ENCODE data around the gene ALPL. TPM values are rescaled to one million over a fixed set of nuclear protein-coding genes. Genes with fewer than 3 reads are reported as not detected.
"Not testable (repeated sequence)": the region's sequence is repeated elsewhere in the genome, so short reads cannot be mapped to it uniquely, and the experiment has no call there.

Gene ALPL
- not detected for total RNA-seq

- H3K4me3 Mint-ChIP-seq: peak within 1 kb of the TSS; percentile 52
- H3K27me3 Mint-ChIP-seq: peaks cover 34% of the 10 kb centered on the region
- ATAC-seq (replicated peaks): peak; percentile 19
- no peaks in the 10 kb centered on the region for H3K36me3 Mint-ChIP-seq (ENCODE audit: low read depth)
- H3K4me1 Mint-ChIP-seq: peaks cover 5% of the 10 kb centered on the region
- no peaks in the 10 kb centered on the region for H3K9me3 Mint-ChIP-seq
- H3K27ac Mint-ChIP-seq: no peak within 1 kb of the TSS
These were observed at the start of gene ALPL for GRCh38 chr1:21509351-21510112. Gene ALPL, plus strand, starts transcription at chr1:21509423. Its CDS starts 44,659 bp downstream, at chr1:21554082.

GRCh38 chr1:21465127-21465526 is 44.1 kb upstream of the ALPL start:
- H3K27me3 Mint-ChIP-seq; ATAC-seq (replicated peaks); H3K9me3 Mint-ChIP-seq; H3K27ac Mint-ChIP-seq; H3K4me1 Mint-ChIP-seq; H3K36me3 Mint-ChIP-seq (ENCODE audit: low read depth); H3K4me3 Mint-ChIP-seq: not testable (repeated sequence)

DNA sequence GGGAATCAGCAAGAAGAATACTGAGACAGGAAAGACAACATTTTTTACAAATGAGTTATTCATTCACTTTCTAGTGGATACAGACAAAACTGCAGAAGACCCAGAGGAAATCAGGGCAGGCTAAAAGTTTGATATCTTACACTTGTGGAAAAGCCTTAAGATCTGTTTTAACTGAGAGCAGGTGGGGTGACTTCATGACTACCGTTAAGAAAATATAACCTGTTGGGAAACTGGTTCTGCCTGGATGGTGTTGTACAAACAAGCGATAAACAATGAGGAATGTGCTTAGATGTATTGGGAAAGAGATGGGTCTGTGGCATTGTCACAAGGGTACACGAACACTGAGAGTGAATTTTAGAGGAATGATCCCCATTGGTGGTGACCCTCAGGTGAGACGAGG is 41.3 kb upstream of the ALPL start:
- H3K9me3 Mint-ChIP-seq; ATAC-seq (replicated peaks); H3K4me1 Mint-ChIP-seq; H3K4me3 Mint-ChIP-seq; H3K27me3 Mint-ChIP-seq; H3K36me3 Mint-ChIP-seq (ENCODE audit: low read depth): not testable (repeated sequence)
- peak overlapping the region; percentile 44 for H3K27ac Mint-ChIP-seq

DNA sequence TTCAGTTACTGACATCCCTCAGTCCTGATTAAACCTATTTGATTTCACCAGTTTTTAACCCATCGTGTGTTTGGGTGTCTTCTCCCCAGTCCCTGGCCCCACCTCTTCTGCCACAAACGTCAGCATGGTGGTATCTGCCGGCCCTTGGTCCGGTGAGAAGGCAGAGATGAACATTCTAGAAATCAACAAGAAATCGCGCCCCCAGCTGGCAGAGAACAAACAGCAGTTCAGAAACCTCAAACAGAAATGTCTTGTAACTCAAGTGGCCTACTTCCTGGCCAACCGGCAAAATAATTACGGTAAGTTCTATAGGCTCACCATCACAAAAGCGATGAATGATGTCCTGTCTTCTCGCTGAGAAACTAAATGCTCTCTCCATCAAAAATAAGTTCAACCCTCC is 40.6 kb upstream of the ALPL start:
- no peak for ATAC-seq (replicated peaks)
- no peaks in the 10 kb centered on the region for H3K27me3 Mint-ChIP-seq
- H3K4me1 Mint-ChIP-seq: no peaks in the 10 kb centered on the region
- H3K36me3 Mint-ChIP-seq (ENCODE audit: low read depth): peaks cover 12% of the 10 kb centered on the region
- H3K27ac Mint-ChIP-seq: no peak overlapping the region
- no peaks in the 10 kb centered on the region for H3K9me3 Mint-ChIP-seq
- H3K4me3 Mint-ChIP-seq: no peak overlapping the region

DNA sequence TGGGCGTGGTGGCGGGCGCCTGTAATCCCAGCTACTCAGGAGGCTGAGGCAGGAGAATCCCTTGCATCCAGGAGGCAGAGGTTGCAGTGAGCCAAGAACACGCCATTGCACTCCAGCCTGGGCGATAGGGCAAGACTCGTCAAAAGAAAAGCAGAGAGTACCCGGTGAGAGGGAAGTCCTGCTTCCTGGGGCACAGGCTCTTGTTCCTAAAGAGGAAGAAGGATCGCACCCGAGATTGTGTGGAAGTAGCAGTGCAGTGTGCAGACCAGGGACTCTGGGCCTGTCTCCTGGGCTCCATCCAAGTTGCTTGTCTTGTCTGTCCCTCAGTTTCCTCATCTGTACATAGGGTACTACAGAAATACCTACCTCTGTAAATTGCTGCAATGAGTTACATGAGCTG is 39.6 kb upstream of the ALPL start:
- peaks cover 22% of the 10 kb centered on the region for H3K36me3 Mint-ChIP-seq (ENCODE audit: low read depth)
- no peak overlapping the region for H3K27ac Mint-ChIP-seq
- no peak for ATAC-seq (replicated peaks)
- H3K4me3 Mint-ChIP-seq: no peak overlapping the region
- H3K27me3 Mint-ChIP-seq: no peaks in the 10 kb centered on the region
- no peaks in the 10 kb centered on the region for H3K4me1 Mint-ChIP-seq
- no peaks in the 10 kb centered on the region for H3K9me3 Mint-ChIP-seq

DNA sequence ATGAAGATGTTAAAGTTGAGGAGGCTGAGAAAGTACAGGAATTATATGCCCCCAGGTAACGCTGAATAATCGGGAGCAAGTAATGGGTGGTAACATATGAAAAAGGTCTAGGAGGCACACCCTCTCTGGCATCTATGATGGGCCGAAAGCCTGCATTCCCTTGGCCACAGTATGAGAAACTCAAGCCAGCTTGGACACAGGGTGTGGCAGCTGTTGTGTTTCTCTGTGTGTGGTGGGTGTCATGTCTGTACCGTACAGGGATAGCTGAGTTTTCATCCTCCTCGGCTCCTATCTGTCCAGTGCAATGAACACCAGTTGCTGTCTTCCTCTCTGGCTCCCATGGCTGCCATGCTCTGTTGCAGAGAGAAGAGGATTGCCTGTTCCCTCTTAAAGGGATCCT is 36.4 kb upstream of the ALPL start:
- no peak for ATAC-seq (replicated peaks)

DNA sequence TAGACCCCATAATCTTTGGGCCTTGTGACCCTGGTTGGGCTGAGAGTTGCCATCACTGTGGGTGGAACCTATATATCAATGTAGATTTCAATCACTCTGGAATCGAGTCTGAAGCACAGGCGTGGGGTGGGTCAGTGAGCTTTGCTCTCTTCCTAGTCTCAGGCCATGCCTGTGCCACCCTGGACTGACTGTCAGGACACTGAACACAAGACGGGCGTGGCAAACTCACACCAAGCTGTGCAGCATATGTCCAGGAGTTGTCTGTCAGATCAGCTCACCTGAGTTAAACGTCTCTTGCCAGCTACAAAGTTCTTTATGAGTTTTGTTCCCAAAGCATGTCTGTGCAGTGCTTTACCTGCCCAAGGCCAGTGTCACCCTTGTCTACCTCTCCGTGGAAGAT is 30.9 kb upstream of the ALPL start:
- no peak for ATAC-seq (replicated peaks)
- no peak overlapping the region for H3K27ac Mint-ChIP-seq
- H3K36me3 Mint-ChIP-seq (ENCODE audit: low read depth): peaks cover 50% of the 10 kb centered on the region
- H3K27me3 Mint-ChIP-seq: no peaks in the 10 kb centered on the region
- no peak overlapping the region for H3K4me3 Mint-ChIP-seq
- no peaks in the 10 kb centered on the region for H3K9me3 Mint-ChIP-seq
- no peaks in the 10 kb centered on the region for H3K4me1 Mint-ChIP-seq

More for the DNA sequence above, 36.4 kb upstream of the ALPL start:
- Mint-ChIP-seq H3K9me3 (no peaks in the 10 kb centered on the region), H3K27me3 (no peaks in the 10 kb centered on the region), H3K27ac (no peak overlapping the region), H3K4me1 (no peaks in the 10 kb centered on the region), H3K36me3 (ENCODE audit: low read depth) (peaks cover 29% of the 10 kb centered on the region), H3K4me3 (no peak overlapping the region)

DNA sequence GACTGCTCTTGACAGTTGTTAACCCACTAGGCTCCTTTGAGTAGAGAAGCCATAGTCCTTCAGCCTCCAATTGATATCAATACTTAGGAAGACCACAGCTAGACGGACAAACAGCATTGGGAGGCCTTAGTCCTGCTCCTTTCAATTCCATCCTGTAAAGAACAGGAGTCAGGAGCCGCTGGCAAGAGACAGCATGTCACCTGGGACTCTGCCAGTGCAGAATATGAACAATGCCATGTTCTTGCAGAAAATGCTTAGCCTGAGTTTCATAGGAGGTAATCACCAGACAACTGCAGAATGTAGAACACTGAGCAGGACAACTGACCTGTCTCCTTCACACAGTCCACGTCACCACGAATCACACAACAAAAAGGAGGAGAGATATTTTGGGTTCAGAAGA is 25.3 kb upstream of the ALPL start:
- peaks cover 15% of the 10 kb centered on the region for H3K36me3 Mint-ChIP-seq (ENCODE audit: low read depth)
- not testable (repeated sequence) for H3K27ac Mint-ChIP-seq; H3K4me3 Mint-ChIP-seq; ATAC-seq (replicated peaks); H3K4me1 Mint-ChIP-seq; H3K9me3 Mint-ChIP-seq; H3K27me3 Mint-ChIP-seq

DNA sequence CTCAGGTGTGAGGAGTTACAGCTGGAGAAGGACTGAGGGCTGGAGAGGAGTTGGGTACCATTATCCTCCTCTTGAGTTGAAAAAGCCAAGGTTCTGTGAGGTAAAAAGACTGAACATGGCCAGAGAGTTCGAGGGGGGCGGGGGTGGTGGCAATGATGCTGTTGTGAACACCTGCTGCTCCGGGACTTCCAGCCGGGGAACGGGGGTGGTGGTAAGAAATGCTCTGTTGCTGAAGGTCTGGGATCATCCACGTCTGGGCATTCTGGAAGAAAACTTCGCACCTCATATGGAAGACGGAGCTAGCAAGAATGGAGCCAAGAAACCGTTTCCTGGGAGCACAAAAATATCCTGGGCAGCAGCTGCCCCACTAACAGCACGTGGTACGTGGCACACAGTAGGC is 20.1 kb upstream of the ALPL start:
- Mint-ChIP-seq H3K36me3 (ENCODE audit: low read depth) (no peaks in the 10 kb centered on the region), H3K4me3 (peak overlapping the region; percentile 65)

DNA sequence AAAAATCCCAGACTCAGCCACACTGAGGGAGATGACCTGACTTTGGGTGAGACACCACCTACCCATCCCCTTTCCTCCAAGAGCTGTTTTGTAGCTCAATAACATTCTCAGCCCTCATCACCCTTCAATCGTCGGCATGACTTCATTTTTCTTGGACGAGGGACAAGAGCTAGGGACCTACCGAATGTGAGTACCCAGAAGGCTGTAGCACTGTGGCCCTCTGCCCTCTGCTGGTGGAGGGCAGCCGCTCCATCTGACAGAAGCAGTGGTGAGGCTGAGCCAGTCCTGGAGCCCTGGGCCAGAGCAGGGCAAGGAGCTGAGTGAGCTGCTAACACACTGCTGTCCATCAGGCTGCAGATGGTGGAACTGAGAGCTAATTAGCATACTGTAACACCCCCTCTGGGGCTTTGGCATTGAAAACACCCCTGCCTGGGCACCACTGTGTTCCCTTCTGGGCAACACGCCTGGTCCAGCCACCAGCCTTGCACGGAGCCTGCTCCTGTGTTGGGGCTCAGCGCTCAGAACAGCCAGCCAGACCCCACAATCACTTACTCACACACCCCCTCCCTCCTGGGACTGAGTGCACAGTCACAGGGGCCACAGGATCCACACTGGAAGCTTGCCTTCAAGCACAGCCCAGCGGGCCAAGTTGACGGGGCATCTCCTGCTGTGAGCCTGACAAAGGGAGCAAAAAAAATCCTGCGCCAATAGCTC is 18.3 kb upstream of the ALPL start:
- Mint-ChIP-seq H3K4me1 (peaks cover 10% of the 10 kb centered on the region), H3K4me3 (no peak overlapping the region), H3K27me3 (peaks cover 3% of the 10 kb centered on the region), H3K36me3 (ENCODE audit: low read depth) (no peaks in the 10 kb centered on the region), H3K9me3 (peaks cover 3% of the 10 kb centered on the region), H3K27ac (no peak overlapping the region)
- ATAC-seq (replicated peaks): peak; percentile 57

More for the DNA sequence above, 20.1 kb upstream of the ALPL start:
- H3K9me3 Mint-ChIP-seq: peaks cover 3% of the 10 kb centered on the region
- peaks cover 3% of the 10 kb centered on the region for H3K27me3 Mint-ChIP-seq
- no peak for ATAC-seq (replicated peaks)
- H3K27ac Mint-ChIP-seq: peak overlapping the region; percentile 81
- H3K4me1 Mint-ChIP-seq: peaks cover 10% of the 10 kb centered on the region

DNA sequence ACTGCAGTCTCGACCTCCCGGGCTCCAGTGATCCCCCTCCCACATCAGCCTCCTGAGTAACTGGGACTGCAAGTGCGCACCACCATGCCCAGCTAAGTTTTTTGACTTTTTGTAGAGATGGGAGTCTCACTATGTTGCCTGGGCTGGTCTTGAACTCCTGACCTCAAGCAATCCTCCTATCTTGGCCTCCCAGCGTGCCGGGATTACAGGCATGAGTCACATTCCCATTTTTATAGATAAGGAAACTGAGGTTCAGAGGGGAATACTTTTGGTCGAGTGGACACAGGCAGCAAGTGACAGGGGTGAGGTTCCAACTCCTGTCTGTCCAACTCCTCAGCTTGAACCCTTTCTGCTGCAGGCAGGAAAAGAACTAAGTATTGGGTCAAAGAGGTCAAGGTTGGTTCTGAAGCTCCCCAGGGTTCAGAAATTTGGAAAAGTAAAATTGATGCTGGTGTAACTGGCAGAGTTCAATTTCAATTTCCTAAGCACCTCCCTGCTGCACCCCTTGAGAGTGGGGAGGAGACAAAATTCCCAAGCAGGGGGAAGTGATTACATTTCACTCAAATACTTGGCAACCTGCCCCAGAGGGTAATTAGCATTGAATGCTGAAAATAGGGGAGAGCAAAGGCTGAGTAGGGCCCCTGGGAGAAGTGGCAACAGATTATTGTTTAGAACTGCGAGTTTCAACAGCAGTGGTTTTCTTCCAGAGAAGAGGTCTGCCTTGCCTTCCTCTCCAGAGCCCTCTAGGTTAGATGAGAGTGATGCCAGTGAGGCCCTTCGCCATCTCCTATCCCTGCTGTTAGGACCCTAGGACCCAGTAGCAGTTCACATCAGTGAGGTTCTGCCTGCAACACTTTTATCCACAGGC is 17.5 kb upstream of the ALPL start:
- peaks cover 3% of the 10 kb centered on the region for H3K27me3 Mint-ChIP-seq
- no peaks in the 10 kb centered on the region for H3K36me3 Mint-ChIP-seq (ENCODE audit: low read depth)
- H3K27ac Mint-ChIP-seq: no peak overlapping the region
- no peak overlapping the region for H3K4me3 Mint-ChIP-seq
- H3K4me1 Mint-ChIP-seq: peaks cover 10% of the 10 kb centered on the region
- no peak for ATAC-seq (replicated peaks)
- peaks cover 3% of the 10 kb centered on the region for H3K9me3 Mint-ChIP-seq

GRCh38 chr1:21492356-21492625 is 16.9 kb upstream of the ALPL start:
- H3K9me3 Mint-ChIP-seq: peaks cover 3% of the 10 kb centered on the region
- ATAC-seq (replicated peaks): no peak
- no peak overlapping the region for H3K4me3 Mint-ChIP-seq
- H3K27me3 Mint-ChIP-seq: peaks cover 3% of the 10 kb centered on the region
- no peaks in the 10 kb centered on the region for H3K36me3 Mint-ChIP-seq (ENCODE audit: low read depth)
- H3K4me1 Mint-ChIP-seq: peaks cover 10% of the 10 kb centered on the region
- H3K27ac Mint-ChIP-seq: no peak overlapping the region

GRCh38 chr1:21494196-21494595 is 15.0 kb upstream of the ALPL start:
- ATAC-seq (replicated peaks): no peak
- no peak overlapping the region for H3K4me3 Mint-ChIP-seq

GRCh38 chr1:21495225-21495820 is 13.9 kb upstream of the ALPL start:
- no peak overlapping the region for H3K27ac Mint-ChIP-seq
- no peaks in the 10 kb centered on the region for H3K4me1 Mint-ChIP-seq
- H3K36me3 Mint-ChIP-seq (ENCODE audit: low read depth): no peaks in the 10 kb centered on the region
- no peaks in the 10 kb centered on the region for H3K27me3 Mint-ChIP-seq
- no peak overlapping the region for H3K4me3 Mint-ChIP-seq
- no peak for ATAC-seq (replicated peaks)
- H3K9me3 Mint-ChIP-seq: no peaks in the 10 kb centered on the region

More at GRCh38 chr1:21494196-21494595, 15.0 kb upstream of the ALPL start:
- no peaks in the 10 kb centered on the region for H3K9me3 Mint-ChIP-seq
- H3K27ac Mint-ChIP-seq: no peak overlapping the region
- H3K36me3 Mint-ChIP-seq (ENCODE audit: low read depth): no peaks in the 10 kb centered on the region
- no peaks in the 10 kb centered on the region for H3K27me3 Mint-ChIP-seq
- H3K4me1 Mint-ChIP-seq: no peaks in the 10 kb centered on the region

Measured in activated T-helper 17 cell treated with anti-CD3 and anti-CD28 coated beads, Interleukin-2, amount 50 U/mL, for 72 hours (primary cell).